Stimulated activated CD8-positive, alpha-beta memory T cell treated with anti-CD3 and anti-CD28 coated beads, Interleukin-4, amount 100 ng/mL, for 48 hours (primary cell): ENCODE measurements around the gene LTB.
A peak's percentile ranks its signal among the peaks of the same experiment; 100 is the strongest.

ENCODE experiments used
- DNase-seq: peaks from one replicate; pipeline ENCODE4 v3.0.0-alpha.2; 2020

The LTB gene

GRCh38 chr6:31575335-31575901 is 6.8 kb downstream of the LTB start, which contains the start of gene TNF:
TSS of gene TNF (plus strand) at chr6:31575565. CDS start at chr6:31575742, 177 bp downstream.
- peak; percentile 89 for DNase-seq

- DNase-seq, result peak; percentile 81
Measured at GRCh38 chr6:31574106-31575061, 7.8 kb downstream of the LTB start.

GRCh38 chr6:31573239-31574105 is 8.8 kb downstream of the LTB start:
- peak; percentile 55 for DNase-seq

GRCh38 chr6:31572041-31572911 is 9.9 kb downstream of the LTB start, which contains the start of gene LTA:
TSS of gene LTA (plus strand) at chr6:31572289. CDS start at chr6:31572743, 454 bp downstream.
- DNase-seq, result peak; percentile 88

- no peak for DNase-seq
Measured at GRCh38 chr6:31569861-31570536, 12.2 kb downstream of the LTB start.

GRCh38 chr6:31568537-31568961 is 13.7 kb downstream of the LTB start:
- DNase-seq, result peak; percentile 75

- DNase-seq, result peak; percentile 60
Measured at GRCh38 chr6:31567531-31568370, 14.5 kb downstream of the LTB start.

- no peak for DNase-seq
Measured at GRCh38 chr6:31560697-31561058, 21.5 kb downstream of the LTB start.

- peak; percentile 72 for DNase-seq
Measured at GRCh38 chr6:31559958-31560696, 22.1 kb downstream of the LTB start.

- no peak for DNase-seq
Measured at GRCh38 chr6:31559606-31559957, 22.6 kb downstream of the LTB start.

GRCh38 chr6:31558631-31559500 is 23.4 kb downstream of the LTB start:
- peak; percentile 77 for DNase-seq

- no peak for DNase-seq
Measured at GRCh38 chr6:31558318-31558625, 24.0 kb downstream of the LTB start.

- DNase-seq, result no peak
Measured at GRCh38 chr6:31557443-31558317, 24.5 kb downstream of the LTB start.

- DNase-seq, result no peak
Measured at GRCh38 chr6:31556307-31556706, 25.9 kb downstream of the LTB start.

- DNase-seq, result peak; percentile 72
Measured at GRCh38 chr6:31551371-31551770, 30.9 kb downstream of the LTB start.

- DNase-seq, result no peak
Measured at GRCh38 chr6:31548544-31548873, 33.7 kb downstream of the LTB start.

- no peak for DNase-seq
Measured at GRCh38 chr6:31547727-31548543, 34.3 kb downstream of the LTB start.
